ENCODE results near the gene FOXE3. TPM values are rescaled to one million over a fixed set of nuclear protein-coding genes. Genes with fewer than 3 reads are reported as not detected.

Gene FOXE3
- total and polyA plus RNA-seq, 2 donors (not counting 3 experiments of a cell fraction or from before 2014, with no cell fraction given), result not detected

DNA sequence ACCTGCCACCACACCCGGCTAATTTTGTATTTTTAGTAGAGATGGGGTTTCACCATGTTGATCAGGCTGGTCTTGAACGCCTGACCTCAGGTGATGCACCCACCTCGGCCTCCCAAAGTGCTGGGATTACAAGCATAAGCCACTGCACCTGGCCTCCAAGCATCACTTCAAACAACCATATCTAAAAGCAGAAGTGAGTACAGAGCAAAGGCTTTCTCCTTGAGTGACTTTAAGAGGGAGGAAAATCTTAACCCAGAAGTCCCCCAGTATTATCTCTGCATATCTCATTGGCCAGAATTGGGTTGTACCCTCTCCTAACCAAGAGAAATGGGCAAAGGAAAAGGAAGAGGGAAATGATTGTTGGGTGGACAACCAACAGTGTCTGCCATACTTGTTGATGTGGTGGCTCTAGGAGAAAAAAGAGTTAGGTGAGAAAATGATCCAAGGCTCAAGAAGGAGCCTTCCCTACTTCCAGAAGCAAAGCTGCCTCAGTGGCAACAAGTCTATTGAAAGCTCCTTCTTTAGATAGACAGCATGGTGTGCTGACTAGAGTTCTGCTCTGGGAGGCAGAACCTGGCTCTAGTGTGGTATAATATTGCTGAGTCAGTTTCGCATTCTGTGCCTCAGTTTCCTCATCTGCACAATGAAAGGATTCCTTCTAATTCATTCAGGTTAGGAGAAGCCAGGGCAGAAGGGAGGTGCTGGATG is 16.8 kb upstream of the FOXE3 start:
- dilution Hi-C loops (cut with MboI; ENCODE audit: extremely low pct_ligation_motif_present, low sequenced_read_pairs), result no loop called here
- POLR2A ChIA-PET, result interaction anchor here (0.7 kb wide), 2 partner anchors 45 to 241 kb away, joined by 4 to 6 read pairs; no protein-coding TSS in a partner anchor
- DNase-seq (ENCODE audit: low read depth, low spot score), result no peak
- Histone ChIP-seq H3K4me3 (replicated peaks in 1 of 3; ENCODE audit: insufficient read depth in 1 of 3, low read depth in 1 of 3, low read length in 3 of 3) (no peak overlapping the region), H2AFZ (ENCODE audit: low read depth, low read length) (no peak overlapping the region), H3K27ac (ENCODE audit: insufficient read depth, low read depth, low read length) (no peak overlapping the region), H3K9me3 (replicated peaks; ENCODE audit: control insufficient read depth, insufficient read depth, low read length) (no peaks in the 10 kb centered on the region), H3K36me3 (ENCODE audit: control insufficient read depth in 2 of 2, extremely low read depth in 1 of 2, insufficient read depth in 2 of 2, low read length in 2 of 2) (no peaks in the 10 kb centered on the region), H3K4me2 (ENCODE audit: insufficient read depth, low read length) (no peak overlapping the region), H3K9ac (replicated peaks; ENCODE audit: extremely low read depth, insufficient read depth, low read length) (no peak overlapping the region), H3K79me2 (ENCODE audit: control insufficient read depth, insufficient read depth, low read length) (no peaks in the 10 kb centered on the region), H4K20me1 (replicated peaks; ENCODE audit: control insufficient read depth, extremely low read depth, insufficient read depth, low read length) (no peaks in the 10 kb centered on the region), H3K9me1 (replicated peaks; ENCODE audit: control insufficient read depth, extremely low read depth, insufficient read depth, low read length) (no peaks in the 10 kb centered on the region), H3K27me3 (ENCODE audit: control insufficient read depth in 2 of 2, insufficient read depth in 2 of 2, low read length in 2 of 2) (peaks cover 6 to 13% of the 10 kb centered on the region in 2 experiments), H3K4me1 (ENCODE audit: control insufficient read depth, extremely low read depth, insufficient read depth, low read length) (no peaks in the 10 kb centered on the region)
- FAIRE-seq, result no peak
- CTCF ChIA-PET, result interaction anchor here (1.1 kb wide), 1 partner anchor 327 kb away, joined by 4 read pairs; no protein-coding TSS in a partner anchor
- BruUV-seq (replicated peaks), result no TSS peak
- no peak for TF ChIP-seq POLR2AphosphoS5 (IDR thresholded peaks at IDR 0.05; ENCODE audit: insufficient read depth, low read depth, low read length)
- TF ChIP-seq JUN (IDR thresholded peaks at IDR 0.05; ENCODE audit: borderline replicate concordance, insufficient read depth, insufficient read length, low read depth), result no peak
- TF ChIP-seq, protein P1, sequence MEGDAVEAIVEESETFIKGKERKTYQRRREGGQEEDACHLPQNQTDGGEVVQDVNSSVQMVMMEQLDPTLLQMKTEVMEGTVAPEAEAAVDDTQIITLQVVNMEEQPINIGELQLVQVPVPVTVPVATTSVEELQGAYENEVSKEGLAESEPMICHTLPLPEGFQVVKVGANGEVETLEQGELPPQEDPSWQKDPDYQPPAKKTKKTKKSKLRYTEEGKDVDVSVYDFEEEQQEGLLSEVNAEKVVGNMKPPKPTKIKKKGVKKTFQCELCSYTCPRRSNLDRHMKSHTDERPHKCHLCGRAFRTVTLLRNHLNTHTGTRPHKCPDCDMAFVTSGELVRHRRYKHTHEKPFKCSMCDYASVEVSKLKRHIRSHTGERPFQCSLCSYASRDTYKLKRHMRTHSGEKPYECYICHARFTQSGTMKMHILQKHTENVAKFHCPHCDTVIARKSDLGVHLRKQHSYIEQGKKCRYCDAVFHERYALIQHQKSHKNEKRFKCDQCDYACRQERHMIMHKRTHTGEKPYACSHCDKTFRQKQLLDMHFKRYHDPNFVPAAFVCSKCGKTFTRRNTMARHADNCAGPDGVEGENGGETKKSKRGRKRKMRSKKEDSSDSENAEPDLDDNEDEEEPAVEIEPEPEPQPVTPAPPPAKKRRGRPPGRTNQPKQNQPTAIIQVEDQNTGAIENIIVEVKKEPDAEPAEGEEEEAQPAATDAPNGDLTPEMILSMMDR (IDR thresholded peaks at IDR 0.05; ENCODE audit: extremely low read depth in 1 of 2, insufficient read depth in 1 of 2, low read depth in 1 of 2, low read length in 2 of 2), result no peak
- no peak for TF ChIP-seq GATA2 (IDR thresholded peaks at IDR 0.05; ENCODE audit: insufficient read depth, insufficient read length, low read depth, low read length)
- TF ChIP-seq, protein P2, sequence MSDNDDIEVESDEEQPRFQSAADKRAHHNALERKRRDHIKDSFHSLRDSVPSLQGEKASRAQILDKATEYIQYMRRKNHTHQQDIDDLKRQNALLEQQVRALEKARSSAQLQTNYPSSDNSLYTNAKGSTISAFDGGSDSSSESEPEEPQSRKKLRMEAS (IDR thresholded peaks at IDR 0.05; ENCODE audit: insufficient read depth, insufficient read length), result no peak
- no peak for TF ChIP-seq EZH2 (IDR thresholded peaks at IDR 0.05; ENCODE audit: borderline replicate concordance, low read depth, low read length, severe bottlenecking)
- intact Hi-C loops (cut with micrococcal nuclease), result no loop called here

Measured in endothelial cell of umbilical vein (primary cell).